Hepatocyte (in vitro differentiated cells): ENCODE results near the gene TBKBP1.

Experiments used
- CTCF ChIP-seq: fragments of 200-600 bp; sonication (generic); IDR thresholded peaks from 2 replicates; pipeline ENCODE4 v1.5.1; 2016; ENCODE audit warnings: antibody characterized with exemption, mild to moderate bottlenecking; ENCODE audit not compliant: poor library complexity
- EZH2 ChIP-seq: fragments of 200-600 bp; sonication (generic); IDR thresholded peaks from 2 replicates; pipeline ENCODE4 v1.6.1; 2016; ENCODE audit warnings: antibody characterized with exemption, mild to moderate bottlenecking, borderline replicate concordance
- EZH2phosphoT487 ChIP-seq: fragments of 200-600 bp; sonication (generic); IDR thresholded peaks from one replicate; pipeline ENCODE4 v1.6.1; 2018; ENCODE audit warnings: antibody characterized with exemption, mild to moderate bottlenecking, low read depth, moderate library complexity; ENCODE audit not compliant: unreplicated experiment, severe bottlenecking

- TF ChIP-seq CTCF = no peak
- TF ChIP-seq EZH2phosphoT487 = no peak
- TF ChIP-seq EZH2 = no peak
Measured at GRCh38 chr17:47717261-47717697, 23.3 kb downstream of the TBKBP1 start.
